GM18502 (cell line): ENCODE data around the gene RAB3D.
"Not testable (repeated sequence)": the region's sequence is repeated elsewhere in the genome, so short reads cannot be mapped to it uniquely, and the experiment has no call there.

ENCODE experiments used
- ATAC-seq: cut with Tn5 transposase; IDR thresholded peaks from one replicate; pipeline ENCODE4 v1.9.1; 2021; ENCODE audit warnings: mild to moderate bottlenecking; ENCODE audit not compliant: unreplicated experiment, poor library complexity

The RAB3D gene

DNA sequence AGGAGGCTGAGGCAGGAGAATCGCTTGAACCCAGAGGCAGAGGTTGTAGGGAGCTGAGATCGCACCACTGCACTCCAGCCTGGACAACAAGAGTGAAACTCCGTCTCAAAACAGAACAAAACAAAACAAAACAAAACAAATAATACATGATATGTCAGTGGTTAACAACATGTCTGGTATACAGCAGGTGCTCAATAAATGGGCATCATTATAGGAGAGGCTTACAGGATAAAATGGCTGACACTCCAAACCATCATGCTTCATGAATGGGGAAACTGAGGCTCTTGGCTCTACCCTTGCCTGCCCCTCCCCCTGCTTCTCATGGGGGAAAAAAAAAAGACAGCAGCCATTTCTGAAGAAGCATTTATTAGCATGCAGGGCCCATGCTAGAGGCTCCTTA lies 3.0 kb upstream of the RAB3D start:
- ATAC-seq, result no peak

DNA sequence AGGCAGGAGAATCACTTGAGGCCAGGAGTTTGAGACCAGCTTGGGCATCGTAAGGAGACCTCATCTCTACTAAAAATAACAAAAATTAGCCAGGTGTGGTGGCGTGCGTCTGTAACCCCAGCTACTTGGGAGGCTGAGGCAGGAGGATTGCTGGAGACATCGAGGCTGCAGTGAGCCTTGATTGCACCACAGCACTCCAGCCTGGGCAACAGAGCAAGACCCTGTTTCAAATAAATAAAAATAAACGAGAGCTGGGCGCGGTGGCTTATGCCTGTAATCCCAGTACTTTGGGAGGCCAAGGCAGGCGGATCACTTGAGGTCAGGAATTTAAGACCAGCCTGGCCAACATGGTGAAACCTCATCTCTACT lies 626 bp upstream of the RAB3D start:
- not testable (repeated sequence) for ATAC-seq

DNA sequence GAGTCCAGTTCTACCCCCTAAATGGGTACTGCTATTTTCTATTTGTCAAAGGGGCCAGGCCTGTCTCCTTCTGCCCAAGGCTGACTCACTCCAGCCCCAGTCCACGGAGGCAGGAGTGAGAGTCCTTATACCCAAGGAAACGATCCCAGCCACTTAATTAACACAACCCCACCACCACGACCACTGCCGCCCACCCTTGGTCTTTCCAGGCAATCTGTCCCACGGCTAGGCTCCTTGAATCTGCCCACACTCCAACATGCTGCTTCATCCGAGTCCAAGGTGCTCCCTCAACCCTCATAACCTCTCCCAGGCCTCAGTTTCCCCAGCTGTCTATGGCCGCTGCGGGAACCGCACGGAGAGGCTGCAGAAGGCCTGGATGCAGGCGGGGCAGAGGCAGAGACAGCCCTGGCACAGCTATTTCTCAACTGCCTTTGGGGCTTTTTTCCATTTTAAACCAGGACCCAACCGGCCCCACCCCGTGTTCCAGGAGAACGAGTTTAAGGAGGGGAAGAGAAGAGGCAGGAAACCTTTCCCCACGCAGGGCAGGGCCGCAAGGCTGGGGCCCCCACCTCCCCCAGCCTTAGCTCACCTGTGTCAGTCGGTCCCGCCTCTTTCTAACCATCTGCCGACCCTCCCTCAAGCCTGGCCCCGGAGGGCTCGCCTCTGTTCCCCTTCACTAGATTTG lies 746 bp downstream of the RAB3D start:
- no peak for ATAC-seq

DNA sequence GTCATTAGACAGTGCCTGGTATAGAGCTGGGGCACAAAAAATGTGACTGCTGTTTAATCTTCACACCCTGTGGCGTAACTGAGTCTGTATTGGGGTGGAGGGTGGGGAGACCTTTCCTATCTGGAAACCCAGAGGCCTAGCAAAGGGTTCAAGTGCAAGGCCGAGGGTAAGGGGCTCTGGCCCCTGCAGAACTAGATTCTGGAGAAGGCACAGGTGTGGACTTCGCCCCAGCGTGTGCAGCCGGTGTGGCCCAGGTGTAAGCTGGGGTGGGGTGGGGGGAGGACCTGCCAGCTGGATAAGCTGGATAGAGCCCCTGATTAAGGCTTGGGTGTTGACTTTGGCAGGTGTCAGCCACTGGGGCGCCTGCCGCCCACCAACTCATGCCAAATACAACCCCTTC lies 1.3 kb downstream of the RAB3D start:
- ATAC-seq, result no peak

DNA sequence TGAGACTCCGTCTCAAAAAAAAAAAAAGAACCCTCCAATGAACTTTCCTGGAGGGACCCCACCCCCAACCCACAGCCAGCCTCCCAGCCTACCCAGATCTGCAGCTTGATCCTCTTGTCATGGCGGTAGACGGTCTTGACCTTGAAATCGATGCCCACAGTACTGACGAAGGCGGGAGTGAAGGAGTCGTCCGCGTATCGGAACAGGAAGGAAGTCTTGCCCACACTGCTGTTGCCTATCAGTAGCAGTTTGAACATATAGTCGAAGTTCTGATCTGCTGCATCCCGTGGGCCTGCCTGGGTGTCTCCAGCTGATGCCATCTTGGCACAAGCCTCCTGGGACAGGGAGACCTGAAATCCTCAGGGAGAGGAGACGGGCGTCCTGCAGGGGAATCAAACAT lies 2.4 kb downstream of the RAB3D start:
- ATAC-seq, result no peak

DNA sequence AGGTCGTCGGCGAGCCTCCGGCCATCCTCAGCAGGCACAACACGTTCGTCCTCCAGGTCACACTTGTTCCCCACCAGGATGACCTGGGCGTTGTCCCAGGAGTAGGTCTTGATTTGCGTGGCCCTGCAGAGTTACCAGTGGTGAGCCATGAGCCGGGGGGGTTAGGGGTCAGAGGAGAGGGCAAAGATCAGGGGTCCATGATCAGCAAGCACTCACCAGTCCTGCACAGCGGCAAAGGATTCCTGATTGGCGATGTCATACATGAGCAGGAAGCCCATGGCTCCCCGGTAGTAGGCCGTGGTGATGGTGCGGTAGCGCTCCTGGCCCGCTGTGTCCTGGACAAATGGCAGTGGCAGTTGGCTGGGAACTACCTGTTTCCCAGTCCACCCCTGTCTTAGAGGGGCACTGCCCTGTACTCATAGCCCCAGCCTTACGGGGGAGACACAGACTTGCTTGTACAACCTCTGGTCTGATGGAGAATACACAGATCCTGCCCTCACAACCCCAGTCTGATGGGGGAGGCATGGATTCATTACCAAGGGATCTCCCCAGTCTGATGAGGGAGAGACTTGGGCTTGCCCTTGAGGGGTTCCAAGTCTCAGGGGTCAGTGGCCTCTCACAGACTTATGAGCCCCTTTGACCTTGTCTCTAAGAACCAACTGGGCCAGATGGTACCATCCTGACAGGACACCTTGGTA lies 3.9 kb downstream of the RAB3D start:
- ATAC-seq, result no peak

DNA sequence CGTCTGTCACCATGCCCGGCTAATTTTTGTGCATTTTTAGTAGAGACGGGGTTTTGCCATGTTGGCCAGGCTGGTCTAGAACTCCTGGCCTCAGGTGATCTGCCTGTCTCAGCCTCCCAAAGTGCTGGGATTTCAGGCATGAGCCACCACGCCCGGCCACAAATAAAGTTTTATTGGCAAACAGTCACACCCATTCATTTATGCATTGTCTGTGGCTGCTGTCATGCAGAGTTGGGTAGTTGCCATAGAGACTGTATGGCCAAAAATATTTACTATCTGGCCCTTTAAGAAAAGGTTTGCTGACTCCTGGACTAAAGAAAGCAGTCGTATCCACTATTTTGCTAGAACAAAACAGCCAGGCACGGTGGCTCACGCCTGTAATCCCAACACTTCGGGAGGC lies 5.6 kb downstream of the RAB3D start:
- ATAC-seq, result not testable (repeated sequence)

DNA sequence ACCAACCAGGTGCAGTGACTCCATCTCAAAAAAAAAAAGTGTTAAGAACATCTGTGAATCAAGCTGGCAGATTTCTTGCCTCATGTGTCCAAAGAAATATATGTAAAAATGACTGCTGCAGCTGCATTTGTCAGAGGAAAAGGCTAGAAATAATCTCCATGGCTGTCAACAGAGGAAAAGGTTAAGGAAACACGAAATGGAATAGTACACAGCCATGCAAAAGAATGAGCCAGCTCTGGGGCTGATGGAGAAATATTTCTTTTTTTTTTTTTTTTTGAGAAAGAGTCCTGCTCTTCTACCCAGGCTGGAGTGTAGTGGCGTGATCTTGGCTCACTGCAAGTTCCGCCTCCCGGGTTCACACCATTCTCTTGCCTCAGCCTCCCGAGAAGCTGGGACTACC lies 6.6 kb downstream of the RAB3D start:
- no peak for ATAC-seq

DNA sequence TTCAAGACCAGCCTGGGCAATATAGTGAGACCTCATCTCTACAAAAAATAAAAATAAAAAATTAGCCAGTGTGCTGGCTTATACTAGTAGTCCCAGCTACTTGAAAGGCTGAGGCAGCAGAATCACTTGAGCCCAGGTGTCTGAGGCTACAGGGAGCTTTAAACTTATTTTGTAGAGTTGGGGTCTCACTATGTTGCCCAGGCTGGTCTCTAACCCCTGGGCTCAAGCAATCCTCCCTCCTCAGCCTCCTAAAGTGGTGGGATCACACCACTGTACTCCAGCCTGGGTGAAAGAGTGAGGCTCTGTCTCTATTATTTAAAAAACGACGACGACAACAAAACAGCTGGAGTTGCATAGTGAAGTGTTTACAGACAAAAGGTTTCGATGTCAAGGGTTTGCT lies 8.0 kb downstream of the RAB3D start:
- ATAC-seq, result no peak

DNA sequence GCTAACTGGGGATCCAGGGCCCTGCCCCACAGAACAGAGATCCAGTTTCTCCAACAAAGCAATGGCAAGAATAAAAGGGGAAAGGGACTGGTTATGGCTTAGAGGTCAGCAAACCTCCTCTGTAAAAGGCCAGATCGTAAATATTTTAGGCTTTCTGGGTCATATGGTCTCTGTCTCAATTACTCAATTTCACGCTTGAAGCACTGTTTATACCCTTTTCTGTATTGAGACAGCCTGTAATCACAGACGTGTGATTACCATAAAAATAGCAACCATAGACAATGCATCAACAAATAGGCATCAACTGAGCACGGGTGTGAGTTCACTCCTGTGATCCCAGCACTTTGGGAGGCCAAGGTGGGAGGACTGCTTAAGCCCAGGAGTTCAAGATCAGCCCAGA lies 9.3 kb downstream of the RAB3D start:
- no peak for ATAC-seq

DNA sequence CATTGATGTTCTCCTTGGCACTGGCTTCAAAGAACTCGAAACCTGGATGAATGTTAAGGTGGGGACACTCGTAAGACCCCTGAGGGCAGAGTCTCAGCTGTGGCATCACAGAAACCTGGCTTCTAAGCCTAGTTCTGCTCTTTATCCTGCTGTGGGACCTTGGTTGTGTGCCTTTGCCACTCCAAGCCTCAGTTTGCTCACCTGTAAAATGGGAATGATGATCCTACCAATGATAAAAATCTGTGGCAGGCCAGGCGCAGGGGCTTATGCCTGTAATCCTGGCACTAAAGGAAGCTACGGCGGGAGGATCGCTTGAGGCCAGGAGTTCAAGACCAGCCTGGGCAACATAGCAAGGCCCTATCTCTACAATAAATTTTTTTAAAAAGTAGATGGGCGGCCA lies 13.9 kb downstream of the RAB3D start:
- ATAC-seq, result no peak

DNA sequence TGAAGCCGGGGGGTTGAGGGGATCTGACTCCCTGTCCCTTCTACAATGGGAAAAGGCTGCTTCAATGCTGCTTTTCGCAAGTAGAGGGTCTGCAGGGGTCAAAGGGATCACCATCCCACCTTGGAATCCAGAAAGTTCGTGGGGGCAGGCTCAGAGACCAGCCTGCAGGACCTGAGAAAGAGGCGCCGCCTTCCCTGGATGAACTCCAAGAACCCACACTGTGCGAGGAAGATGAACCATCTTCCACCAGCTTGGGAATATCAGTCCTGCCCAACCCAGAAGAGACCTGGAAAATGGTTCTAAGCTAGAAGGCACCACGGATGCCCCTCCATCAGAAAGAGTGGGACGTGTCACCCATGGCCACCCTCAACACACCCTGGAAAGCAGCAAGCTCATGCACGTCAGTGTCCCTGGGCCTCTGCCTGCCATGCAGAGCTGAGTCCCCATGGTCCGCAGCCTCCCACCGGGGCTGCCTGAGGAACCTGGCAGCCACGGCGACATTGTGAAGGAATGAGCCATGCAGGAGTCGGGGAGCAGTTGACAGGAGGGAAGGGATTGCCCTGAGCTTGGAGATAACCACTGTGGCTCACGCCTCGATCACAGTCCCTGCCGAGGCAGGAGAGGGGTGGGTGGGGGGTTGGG lies 14.6 kb downstream of the RAB3D start:
- no peak for ATAC-seq

DNA sequence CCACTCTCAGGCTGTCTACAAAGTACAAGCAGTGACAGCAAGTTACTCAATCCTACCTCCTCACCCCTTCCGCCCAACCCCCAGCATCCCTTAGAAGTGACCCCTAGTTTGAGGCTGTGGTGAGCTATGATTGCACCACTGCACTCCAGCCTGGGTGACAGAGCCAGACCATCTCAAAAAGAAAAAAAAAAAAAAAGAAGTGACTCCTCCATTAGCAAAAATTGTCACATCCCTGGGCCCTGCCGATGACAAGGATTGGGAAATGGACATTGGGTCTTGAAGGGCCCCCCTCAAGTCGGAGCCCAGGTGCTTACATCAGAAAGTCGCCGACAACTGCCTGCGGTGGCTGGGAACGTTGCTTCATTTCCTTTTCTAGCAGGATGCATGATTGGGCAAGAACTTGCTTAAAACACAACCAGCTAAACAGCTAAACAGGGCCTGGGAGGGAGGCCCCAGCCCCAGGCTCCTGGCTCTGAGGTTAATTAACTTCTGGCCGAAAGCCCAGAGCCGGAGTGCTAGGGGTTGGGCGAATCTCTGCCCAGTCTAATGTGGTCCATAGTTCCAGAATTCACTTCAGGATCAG lies 15.3 kb downstream of the RAB3D start:
- no peak for ATAC-seq

DNA sequence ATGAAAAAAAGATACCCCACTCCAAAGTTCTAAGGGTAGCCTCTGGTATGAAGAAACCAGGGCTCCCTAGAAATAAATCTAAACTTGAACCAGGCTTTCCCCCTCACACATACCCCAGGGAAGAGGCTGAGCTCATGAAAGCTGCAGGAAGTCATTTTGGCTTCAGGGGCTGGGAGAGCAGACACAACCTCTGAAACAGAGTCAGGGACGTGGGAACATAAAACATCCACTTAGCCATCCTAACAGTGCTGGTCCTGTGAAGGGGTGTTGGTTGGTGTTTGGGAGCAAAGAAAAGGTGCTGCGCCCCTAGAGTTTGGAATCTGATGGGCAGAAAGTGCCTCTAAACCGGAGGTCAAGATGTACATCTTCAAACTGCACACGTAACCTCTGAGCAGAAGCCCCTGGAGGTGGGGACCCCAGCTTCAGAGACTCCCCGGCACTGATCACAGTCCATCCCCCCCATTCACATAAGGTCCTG lies 15.8 kb downstream of the RAB3D start:
- ATAC-seq, result no peak

DNA sequence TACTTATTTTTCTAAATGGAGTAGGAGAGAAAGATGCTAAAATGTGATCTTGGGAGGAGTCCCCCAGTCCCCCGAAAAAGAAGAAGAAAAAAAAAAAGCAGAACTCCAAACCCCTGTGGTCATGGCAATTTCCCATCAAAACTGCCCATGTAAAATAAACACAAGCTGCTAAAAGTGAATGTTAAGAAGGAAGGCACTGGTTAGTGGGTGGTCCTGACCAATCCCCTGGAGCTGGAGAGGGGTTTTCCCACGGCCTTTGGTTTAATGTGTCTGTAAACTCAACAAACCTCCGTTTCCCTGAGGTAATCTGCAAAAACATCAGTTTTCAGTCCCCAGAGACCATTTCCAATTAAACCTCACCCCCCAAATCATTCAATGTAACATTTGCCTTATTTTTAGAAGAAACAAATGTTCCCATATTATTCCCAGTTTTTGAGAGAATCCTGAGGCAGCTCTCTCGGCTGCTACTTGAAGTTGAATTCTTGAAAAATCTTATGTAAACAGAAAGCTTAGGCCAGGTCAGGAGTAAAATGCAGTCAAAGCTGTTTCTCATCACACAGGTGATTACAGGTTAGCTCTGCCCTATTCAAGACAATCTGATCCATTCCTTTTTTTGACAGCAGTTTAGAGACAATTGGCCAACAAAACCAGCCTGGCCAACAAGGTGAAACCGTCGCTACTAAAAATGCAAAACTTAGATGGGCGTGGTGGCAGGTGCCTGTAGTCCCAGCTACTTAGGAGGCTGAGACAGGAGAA lies 17.0 kb downstream of the RAB3D start:
- ATAC-seq, result no peak

DNA sequence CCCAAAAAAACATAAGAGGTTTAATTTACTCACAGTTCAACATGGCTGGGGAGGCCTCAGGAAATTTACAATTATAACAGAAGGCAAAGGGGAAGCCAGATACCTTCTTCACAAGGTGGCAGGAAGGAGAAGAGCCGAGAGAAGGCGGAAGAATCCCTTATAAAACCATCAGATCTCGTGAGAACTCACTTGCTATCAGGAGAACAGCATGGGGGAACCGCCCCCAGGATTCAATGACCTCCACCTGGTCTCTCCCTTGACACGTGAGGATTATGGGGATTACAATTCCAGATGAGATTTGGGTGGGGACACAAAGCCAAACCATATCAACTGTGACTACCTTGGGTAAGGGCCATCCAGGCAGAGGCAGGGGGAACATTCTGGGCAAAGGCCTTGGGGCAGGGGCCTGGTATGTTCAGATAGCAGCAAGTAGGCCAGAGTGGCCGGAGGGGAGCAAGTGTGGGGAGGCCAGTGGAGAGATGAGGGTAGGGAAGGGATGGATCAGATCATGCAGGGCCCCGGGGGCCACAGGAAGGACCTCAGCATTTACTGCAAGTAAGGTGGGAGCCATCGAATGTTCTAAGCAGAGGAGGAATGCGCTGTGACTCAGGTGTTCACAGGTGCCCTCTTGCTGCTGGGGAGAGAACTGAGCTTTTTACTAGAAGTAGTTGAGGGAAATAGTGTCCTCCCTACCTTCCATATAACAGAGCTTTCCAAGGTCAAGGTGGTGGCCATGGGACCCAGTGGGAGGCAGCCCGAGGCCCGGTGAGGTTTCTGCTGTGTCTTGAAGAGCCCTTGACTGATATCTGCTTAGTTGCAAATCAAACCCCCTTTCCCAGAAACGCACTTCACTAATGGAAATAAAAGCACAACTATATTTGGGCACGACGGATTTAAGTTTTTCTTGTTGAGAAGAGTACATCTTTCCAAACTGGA lies 18.0 kb downstream of the RAB3D start:
- no peak for ATAC-seq

DNA sequence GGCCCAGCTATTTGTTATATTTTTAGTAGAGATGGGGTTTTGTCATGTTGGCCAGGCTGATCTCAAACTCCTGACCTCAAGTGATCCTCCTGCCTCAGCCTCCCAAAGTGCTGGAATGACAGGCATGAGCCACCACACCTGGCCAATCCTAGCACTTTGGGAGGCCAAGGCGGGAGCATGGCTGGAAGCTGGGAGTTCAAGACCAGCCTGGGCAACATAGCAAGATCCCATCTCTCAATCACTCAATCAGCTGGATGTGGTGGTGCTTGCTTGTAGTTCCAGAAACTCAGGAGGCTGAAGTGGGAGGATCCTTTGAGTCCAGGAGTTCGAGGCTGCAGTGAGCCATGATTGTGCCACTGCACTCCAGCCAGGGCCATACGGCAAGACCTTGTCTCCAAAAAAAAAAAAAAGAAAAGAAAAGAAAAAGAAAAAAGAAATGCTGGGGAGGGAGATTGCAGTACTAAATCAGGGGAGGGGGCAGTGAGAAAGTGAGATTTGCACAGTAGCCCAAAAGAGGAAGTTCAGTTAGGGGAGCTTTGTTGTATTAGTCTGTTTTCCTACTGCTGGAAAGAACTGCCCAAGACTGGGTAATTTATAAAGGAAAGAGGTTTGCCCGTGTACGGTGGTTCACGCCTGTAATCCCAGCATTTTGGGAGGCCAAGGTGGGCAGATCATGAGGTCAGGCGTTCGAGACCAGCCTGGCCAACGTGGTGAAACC lies 19.0 kb downstream of the RAB3D start:
- ATAC-seq, result not testable (repeated sequence)

DNA sequence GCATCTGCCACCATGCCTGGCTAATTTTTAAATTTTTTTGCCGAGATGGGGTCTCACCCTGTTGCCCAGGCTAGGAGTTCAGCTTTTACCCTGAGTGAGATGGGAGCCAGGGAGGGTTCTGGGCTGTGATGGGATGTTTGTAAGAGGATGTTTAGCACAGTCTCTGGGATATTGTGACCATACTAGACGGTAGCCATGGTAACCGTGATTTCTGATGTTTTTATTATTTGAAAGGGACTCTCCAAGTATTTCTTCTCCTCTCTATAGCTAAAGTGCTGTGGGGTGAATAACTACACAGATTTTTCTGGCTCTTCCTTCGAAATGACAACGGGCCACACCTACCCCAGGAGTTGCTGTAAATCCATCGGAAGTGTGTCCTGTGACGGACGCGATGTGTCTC lies 33.1 kb downstream of the RAB3D start:
- ATAC-seq, result no peak

DNA sequence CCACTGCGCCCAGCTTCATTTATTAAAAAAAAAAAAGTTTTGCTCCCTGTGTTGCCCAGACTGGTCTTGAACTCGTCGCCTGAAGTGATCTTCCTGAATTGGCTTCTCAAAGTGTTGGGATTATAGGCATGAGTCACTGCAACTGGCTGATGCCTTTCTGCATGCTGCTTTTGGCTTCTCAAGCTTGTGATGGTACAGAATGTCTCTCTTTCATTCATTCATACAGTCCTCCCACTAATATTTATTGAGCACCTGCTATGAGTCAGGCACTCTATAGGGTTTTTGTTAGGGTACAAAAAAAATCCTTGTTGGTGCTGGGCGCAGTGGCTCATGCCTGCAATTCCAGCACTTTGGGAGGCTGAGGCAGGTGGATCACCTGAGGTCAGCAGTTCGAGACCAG lies 34.5 kb downstream of the RAB3D start:
- ATAC-seq, result no peak
